A549 treated with GW870086 at 1 μM for 4 hours (cell line): ENCODE measurements around the gene TOX4. TPM values are rescaled to one million over a fixed set of nuclear protein-coding genes. Genes with fewer than 3 reads are reported as not detected.

Experiments
- total RNA-seq: library from RNA; stranded (reverse); fragments of 200-300 nt; extraction: Qiagen RNA extraction; gene quantifications from 5 replicates; pipeline ENCODE4 v1.2.3, GENCODE V29; 2022; ENCODE audit warnings: low read depth

The TOX4 gene
- total RNA-seq, result 50.9 to 71.2 TPM (median 66.9 TPM) in 5 replicates

GRCh38 chr14:21476925-21477681 lies at the start of gene TOX4, which contains the start of gene RAB2B:
TOX4 (plus strand) TSS chr14:21477195; CDS start chr14:21477279, 84 bp downstream.
RAB2B (minus strand) TSS chr14:21476959; CDS start chr14:21476872, 87 bp downstream.

DNA sequence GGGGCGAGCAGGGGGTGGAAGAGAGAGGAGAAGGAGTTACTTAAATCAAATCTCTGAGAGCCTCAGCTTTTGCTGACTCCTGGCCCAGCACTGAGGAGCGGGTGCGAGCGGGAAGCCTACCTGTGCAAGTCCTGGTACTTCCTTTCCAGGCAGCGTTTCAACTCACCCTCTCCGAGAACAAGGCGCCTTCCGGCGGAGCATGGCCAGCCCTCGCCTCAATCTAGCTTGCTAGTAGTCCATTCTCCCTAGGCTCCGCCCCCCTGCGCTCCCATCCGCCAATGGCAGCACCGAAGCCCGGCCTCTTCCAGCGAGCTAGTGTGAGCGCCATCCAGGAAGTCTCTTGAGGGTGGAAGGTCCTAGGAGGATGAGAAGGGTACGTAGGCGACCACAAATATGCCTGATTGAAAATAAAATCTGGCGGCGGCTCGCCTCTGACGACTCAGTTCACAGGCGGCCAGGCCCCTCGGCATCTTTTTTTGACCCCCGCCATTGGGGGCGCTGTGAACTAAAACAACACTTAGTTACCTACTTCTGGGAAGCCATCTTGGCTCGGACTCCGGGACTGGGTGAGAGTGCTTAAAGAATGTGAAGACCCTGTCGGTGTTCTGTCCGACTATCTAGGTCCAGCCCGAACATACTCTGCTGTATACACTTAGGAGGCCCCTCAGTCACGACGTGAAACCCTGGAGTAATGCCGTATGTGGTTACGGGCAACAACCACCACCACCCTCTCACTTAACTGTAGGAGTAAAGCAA lies 20.9 kb upstream of the TOX4 start, which contains the start of gene CHD8:
Gene CHD8 (minus strand): TSS at position 212 of the 756 bp plus-strand sequence. CDS start 24,480 bp downstream, outside the sequence.

DNA sequence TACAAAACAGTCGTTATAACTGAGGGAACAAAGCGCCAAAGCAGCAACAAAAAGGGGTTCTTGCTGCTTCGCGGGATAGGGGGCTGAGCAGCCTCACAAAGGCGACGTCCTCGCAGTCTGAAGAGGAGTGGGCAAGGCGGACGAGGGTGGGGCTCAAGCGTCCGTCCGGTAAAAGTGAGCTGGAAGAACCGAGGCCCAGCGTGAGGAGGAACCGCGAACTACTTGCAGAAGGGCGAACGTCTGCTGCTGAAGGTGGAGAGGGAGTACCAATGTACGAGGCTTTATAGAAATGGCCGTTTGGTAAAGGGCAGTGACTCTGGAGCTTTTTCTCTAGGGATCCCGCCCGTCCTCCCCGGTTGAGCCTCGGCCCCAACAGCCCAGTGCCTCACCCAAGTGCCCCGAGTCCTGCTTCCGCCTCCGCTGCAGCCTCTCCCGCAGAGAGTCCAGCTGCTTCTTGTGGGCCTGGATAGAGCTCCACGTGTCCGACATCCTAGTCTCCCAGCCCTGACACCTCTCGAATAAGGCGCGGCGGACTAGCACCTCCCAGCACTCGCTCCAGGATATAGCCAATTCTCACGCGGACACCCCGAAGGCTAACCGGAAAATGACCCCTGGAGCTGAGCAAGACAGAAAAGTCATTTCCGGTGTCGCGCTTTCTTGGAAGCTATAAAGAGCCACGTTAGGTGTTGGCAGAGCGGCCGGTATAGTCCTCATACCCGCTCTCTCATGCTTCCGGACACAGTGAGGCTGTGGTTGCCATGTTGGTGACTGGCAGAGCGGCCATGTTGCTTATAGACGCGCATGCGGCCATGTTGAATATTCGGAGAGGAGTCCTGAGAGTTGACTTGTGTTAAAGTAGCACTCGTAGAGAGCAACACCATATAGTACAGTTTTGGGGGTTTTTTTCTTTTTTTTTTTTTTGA lies 34.0 kb downstream of the TOX4 start, which contains the start of gene METTL3:
Gene METTL3 (minus strand): TSS at position 606 of the 923 bp plus-strand sequence. CDS start 117 bp downstream, at position 489.

DNA sequence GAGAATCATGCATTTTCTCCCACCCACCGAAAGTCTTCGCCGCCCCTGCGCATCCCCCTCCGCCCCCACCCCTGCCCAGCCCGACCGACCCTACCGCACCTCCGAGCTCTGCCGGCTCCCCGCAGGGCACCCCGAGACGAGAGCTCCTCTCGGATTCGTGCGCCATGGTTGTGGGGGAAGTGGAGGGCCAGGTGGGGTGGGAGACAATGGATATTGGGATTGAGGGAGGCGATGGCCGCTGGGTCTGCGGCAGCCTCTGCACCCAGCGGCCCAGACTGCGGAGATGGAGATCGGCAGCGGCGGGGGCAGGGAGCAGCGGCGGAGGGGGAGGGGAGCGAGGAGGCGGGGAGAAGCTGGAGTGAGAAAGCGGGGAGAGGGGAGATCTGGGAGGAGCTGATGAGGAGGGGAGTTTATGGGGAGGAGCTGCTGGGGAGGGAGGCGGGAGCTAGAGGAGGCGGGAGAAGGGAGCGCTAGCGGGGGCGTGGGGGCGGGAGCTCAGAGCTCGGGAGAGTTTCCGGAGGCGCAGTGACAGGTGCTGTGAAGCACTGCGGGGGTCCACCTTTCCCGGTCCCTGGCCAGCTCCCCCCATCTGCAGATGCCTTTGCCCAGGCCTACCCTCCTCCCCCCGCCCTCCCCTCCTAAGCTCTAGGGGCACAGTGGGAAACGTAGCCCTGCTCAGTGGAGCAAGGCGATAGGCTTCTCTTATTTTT lies 49.1 kb downstream of the TOX4 start, which contains the start of gene SALL2:
Gene SALL2 (minus strand): TSS at position 385 of the 710 bp plus-strand sequence. CDS start 219 bp downstream, at position 166.

Other genes starting within 250 kb of the TOX4 start
- gene HNRNPC, start 207.8 kb upstream of the TOX4 start, total RNA-seq, result 791 to 1,079 TPM (median 796 TPM) in 5 replicates
- gene RPGRIP1, start 197.1 kb upstream of the TOX4 start, total RNA-seq, result 0.06 to 0.30 TPM (median 0.20 TPM) in 5 replicates
- 92.6 to 111 TPM (median 98.7 TPM) in 5 replicates for gene SUPT16H, start 93.2 kb upstream of the TOX4 start, total RNA-seq
- 38.6 to 42.7 TPM (median 40.3 TPM) in 5 replicates for gene CHD8, start 21.1 kb upstream of the TOX4 start, total RNA-seq
- gene RAB2B, start 236 bp upstream of the TOX4 start, total RNA-seq, result 10.8 to 15.1 TPM (median 12.6 TPM) in 5 replicates
- 41.6 to 49.0 TPM (median 47.9 TPM) in 5 replicates for gene METTL3, start 34.1 kb downstream of the TOX4 start, total RNA-seq
- gene SALL2, start 49.2 kb downstream of the TOX4 start, total RNA-seq, result 0.73 to 1.3 TPM (median 0.85 TPM) in 5 replicates
- not detected in 5 replicates for gene OR10G3, start 102.9 kb downstream of the TOX4 start, total RNA-seq
- gene OR10G2, start 157.7 kb downstream of the TOX4 start, total RNA-seq, result not detected in 5 replicates
- gene OR4E2, start 176.6 kb downstream of the TOX4 start, total RNA-seq, result not detected in 5 replicates
- gene OR4E1, start 196.6 kb downstream of the TOX4 start, total RNA-seq, result not detected in 5 replicates